Superior temporal gyrus (tissue), 1 donor: ENCODE results near the gene LRRC4B.
A peak's percentile ranks its signal among the peaks of the same experiment; 100 is the strongest.

ENCODE experiments used
- DNase-seq: peaks from one replicate; pipeline ENCODE4 v3.0.0-alpha.2; 2016; ENCODE audit errors: extremely low spot score

LRRC4B gene

GRCh38 chr19:50506700-50507099 is 61.5 kb downstream of the LRRC4B start:
- DNase-seq, result no peak

- DNase-seq, result no peak
These were observed 62.2 kb downstream of the LRRC4B start for GRCh38 chr19:50505856-50506611.

GRCh38 chr19:50501568-50502475 is 66.4 kb downstream of the LRRC4B start:
- no peak for DNase-seq

GRCh38 chr19:50501186-50501567 is 67.1 kb downstream of the LRRC4B start:
- no peak for DNase-seq

- no peak for DNase-seq
These were observed 67.5 kb downstream of the LRRC4B start for GRCh38 chr19:50500753-50501151.

- no peak for DNase-seq
These were observed 68.0 kb downstream of the LRRC4B start for GRCh38 chr19:50500060-50500752.

- no peak for DNase-seq
These were observed 69.8 kb downstream of the LRRC4B start for GRCh38 chr19:50498219-50499056.

- no peak for DNase-seq
These were observed 71.2 kb downstream of the LRRC4B start for GRCh38 chr19:50497022-50497405.

- peak; percentile 95 for DNase-seq
These were observed 71.8 kb downstream of the LRRC4B start for GRCh38 chr19:50496189-50497021.

- DNase-seq, result no peak
These were observed 73.2 kb downstream of the LRRC4B start for GRCh38 chr19:50495020-50495531.

- no peak for DNase-seq
These were observed 73.8 kb downstream of the LRRC4B start for GRCh38 chr19:50494186-50495019.

GRCh38 chr19:50493171-50493570 is 75.1 kb downstream of the LRRC4B start:
- no peak for DNase-seq

GRCh38 chr19:50492303-50493052 is 75.8 kb downstream of the LRRC4B start:
- no peak for DNase-seq

GRCh38 chr19:50490991-50491472 is 77.2 kb downstream of the LRRC4B start:
- no peak for DNase-seq

GRCh38 chr19:50490411-50490811 is 77.8 kb downstream of the LRRC4B start:
- DNase-seq, result no peak

GRCh38 chr19:50489461-50490011 is 78.7 kb downstream of the LRRC4B start:
- DNase-seq, result no peak

- no peak for DNase-seq
These were observed 79.6 kb downstream of the LRRC4B start for GRCh38 chr19:50488389-50489194.
